ENCODE data around the gene KLHDC3. TPM values are rescaled to one million over a fixed set of nuclear protein-coding genes. Genes with fewer than 3 reads are reported as not detected.
"Not testable (repeated sequence)": the region's sequence is repeated elsewhere in the genome, so short reads cannot be mapped to it uniquely, and the experiment has no call there.

KLHDC3 gene
- total and polyA plus RNA-seq, 9 of the 15 experiments (the other 6 are each of a cell fraction or from before 2014, with no cell fraction given) = 4.5 to 171 (median 107) TPM

DNA sequence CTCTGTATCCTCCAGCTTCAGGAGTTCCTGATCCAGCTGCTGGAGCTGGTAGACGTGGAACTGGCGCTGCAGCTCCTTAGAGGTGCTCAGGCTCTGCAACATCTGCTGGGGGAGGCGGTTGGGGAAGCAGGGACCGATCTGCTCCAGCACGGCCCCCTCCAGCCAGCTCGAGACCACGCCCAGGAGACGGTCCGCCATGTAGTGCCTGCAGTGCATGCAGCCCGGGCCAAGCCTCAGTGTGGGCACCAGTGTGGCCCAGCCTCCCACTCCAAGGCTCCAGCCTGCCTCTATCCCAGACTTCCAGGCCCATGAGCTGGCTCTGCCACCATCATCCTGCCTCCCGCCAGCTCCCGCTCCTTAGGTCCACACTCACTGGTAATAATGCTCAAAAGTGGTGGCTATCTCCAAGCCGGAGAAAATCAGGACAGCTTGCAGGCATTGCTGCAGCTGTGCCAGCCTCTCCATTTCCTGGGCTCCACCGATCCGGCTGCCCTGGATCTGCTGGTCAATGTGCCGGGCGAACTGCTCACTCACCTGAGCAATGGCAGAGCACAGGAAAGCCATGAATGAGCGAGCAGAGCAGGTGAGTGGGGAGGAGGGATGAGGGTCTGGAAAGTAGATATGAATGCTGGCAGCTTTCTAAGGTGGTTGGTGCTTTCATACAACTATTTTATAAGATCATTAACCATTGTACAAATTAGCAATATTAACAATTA is 26.7 kb downstream of the KLHDC3 start:
- FAIRE-seq (no peak), ATAC-seq (no peak), DNase-seq (ENCODE audit: extremely low read depth in 1 of 4, low spot score in 3 of 4) (no peak)
- intact Hi-C loops (cut with micrococcal nuclease) (no loop called here), in situ Hi-C loops (cut with MboI) (no loop called here)
- H3K9ac ChIP-seq (ENCODE audit: insufficient read depth in 1 of 2, low read depth in 2 of 2, low read length in 2 of 2) = peak overlapping the region in 1 of 2 experiments; percentile 54; a peak in 1 of 4 replicates
- WGBS (ENCODE audit: insufficient coverage, low coverage, missing lambda C conversion rate) = 91% methylated on average over 18 of the region's 18 CpGs
- H3K27me3 ChIP-seq (ENCODE audit: control insufficient read depth in 2 of 2, insufficient read depth in 2 of 2, low read length in 2 of 2) = no peaks in the 10 kb centered on the region
- H3K27ac ChIP-seq (ENCODE audit: extremely low read depth, low read depth, low read length) = no peak overlapping the region
- BruUV-seq (replicated peaks) = no TSS peak
- no peak overlapping the region for H2AFZ ChIP-seq (ENCODE audit: low read depth, low read length)
- H4K20me1 ChIP-seq (replicated peaks; ENCODE audit: control insufficient read depth, insufficient read depth, low read length) = no peaks in the 10 kb centered on the region
- TF ChIP-seq POLR2A (conservative IDR thresholded peaks at IDR 0.05) (0 out of 2 replicates have a peak, but pooled peaks have one; percentile 6), NCOA1 (IDR thresholded peaks at IDR 0.05; ENCODE audit: low read depth) (no peak), SRSF9 (IDR thresholded peaks at IDR 0.05; ENCODE audit: borderline replicate concordance, low read depth, low read length) (no peak), POLR2G (IDR thresholded peaks at IDR 0.05; ENCODE audit: low read depth, low read length) (peak; percentile 57), RBFOX2 (IDR thresholded peaks at IDR 0.05; ENCODE audit: low read depth, low read length) (peak; percentile 45; the same call in 1 of the 2 replicates)
- TF ChIP-seq, protein P1, sequence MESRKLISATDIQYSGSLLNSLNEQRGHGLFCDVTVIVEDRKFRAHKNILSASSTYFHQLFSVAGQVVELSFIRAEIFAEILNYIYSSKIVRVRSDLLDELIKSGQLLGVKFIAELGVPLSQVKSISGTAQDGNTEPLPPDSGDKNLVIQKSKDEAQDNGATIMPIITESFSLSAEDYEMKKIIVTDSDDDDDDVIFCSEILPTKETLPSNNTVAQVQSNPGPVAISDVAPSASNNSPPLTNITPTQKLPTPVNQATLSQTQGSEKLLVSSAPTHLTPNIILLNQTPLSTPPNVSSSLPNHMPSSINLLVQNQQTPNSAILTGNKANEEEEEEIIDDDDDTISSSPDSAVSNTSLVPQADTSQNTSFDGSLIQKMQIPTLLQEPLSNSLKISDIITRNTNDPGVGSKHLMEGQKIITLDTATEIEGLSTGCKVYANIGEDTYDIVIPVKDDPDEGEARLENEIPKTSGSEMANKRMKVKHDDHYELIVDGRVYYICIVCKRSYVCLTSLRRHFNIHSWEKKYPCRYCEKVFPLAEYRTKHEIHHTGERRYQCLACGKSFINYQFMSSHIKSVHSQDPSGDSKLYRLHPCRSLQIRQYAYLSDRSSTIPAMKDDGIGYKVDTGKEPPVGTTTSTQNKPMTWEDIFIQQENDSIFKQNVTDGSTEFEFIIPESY (CRISPR knock-in tag; IDR thresholded peaks at IDR 0.05) = 0 out of 2 replicates have a peak, but pooled peaks have one; percentile 11
- POLR2A ChIA-PET = interaction anchor here (0.7 to 2.6 kb wide), 5 partner anchors 8 to 103 kb away, joined by 3 to 7 read pairs (median 3); no protein-coding TSS in a partner anchor
- H3K4me1 ChIP-seq (replicated peaks in 1 of 2; ENCODE audit: control insufficient read depth in 2 of 2, insufficient read depth in 2 of 2, low read length in 2 of 2) = peaks cover 0 to 10% of the 10 kb centered on the region in 2 experiments; a peak in 3 of 5 replicates
- H3K4me3 ChIP-seq = no peak overlapping the region
- H3K79me2 ChIP-seq (ENCODE audit: control insufficient read depth, insufficient read depth, low read length) = no peaks in the 10 kb centered on the region
- CTCF ChIA-PET (ENCODE audit: low intra/inter-chr PET ratio) = no interaction called here
- H3K36me3 ChIP-seq (ENCODE audit: control insufficient read depth, insufficient read depth, low read length) = peaks cover 80% of the 10 kb centered on the region
- H3K9me3 ChIP-seq (replicated peaks; ENCODE audit: control insufficient read depth, insufficient read depth, low read depth, low read length) = no peaks in the 10 kb centered on the region
- H3K4me2 ChIP-seq (ENCODE audit: insufficient read depth, low read length) = no peak overlapping the region
- peaks cover 9% of the 10 kb centered on the region for H3K9me1 ChIP-seq (ENCODE audit: control insufficient read depth, insufficient read depth, low read length)

DNA sequence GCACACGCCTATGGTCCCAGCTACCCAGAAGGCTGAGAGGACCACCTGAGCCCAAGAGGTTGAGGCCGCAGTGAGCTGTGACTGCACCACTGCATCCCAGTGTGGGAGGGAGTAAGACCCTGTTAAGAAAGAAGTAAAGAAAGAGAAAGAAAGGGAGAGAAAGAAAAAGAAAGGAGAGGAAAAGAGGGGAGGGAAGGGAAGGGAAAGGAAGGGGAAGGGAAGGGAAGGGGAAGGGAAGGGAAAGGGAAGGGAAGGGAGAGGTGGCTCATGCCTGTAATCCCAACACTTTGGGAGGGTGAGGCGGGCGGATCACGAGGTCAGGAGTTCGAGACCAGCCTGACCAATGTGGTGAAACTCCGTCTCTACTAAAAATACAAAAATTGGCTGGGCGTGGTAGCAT is 27.4 kb downstream of the KLHDC3 start:
- ATAC-seq; CTCF ChIA-PET (ENCODE audit: low intra/inter-chr PET ratio); H3K4me2 ChIP-seq (ENCODE audit: insufficient read depth, low read length); H3K9ac ChIP-seq (ENCODE audit: insufficient read depth in 1 of 2, low read depth in 2 of 2, low read length in 2 of 2); H3K27ac ChIP-seq (ENCODE audit: extremely low read depth, low read depth, low read length); DNase-seq (ENCODE audit: extremely low read depth in 1 of 4, low spot score in 3 of 4); H3K79me2 ChIP-seq (ENCODE audit: control insufficient read depth, insufficient read depth, low read length); BruUV-seq (replicated peaks); H3K27me3 ChIP-seq (ENCODE audit: control insufficient read depth in 2 of 2, insufficient read depth in 2 of 2, low read length in 2 of 2); intact Hi-C loops (cut with micrococcal nuclease); FAIRE-seq; H3K9me3 ChIP-seq (replicated peaks; ENCODE audit: control insufficient read depth, insufficient read depth, low read depth, low read length); H4K20me1 ChIP-seq (replicated peaks; ENCODE audit: control insufficient read depth, insufficient read depth, low read length); in situ Hi-C loops (cut with MboI); H3K9me1 ChIP-seq (ENCODE audit: control insufficient read depth, insufficient read depth, low read length); H3K4me3 ChIP-seq; H2AFZ ChIP-seq (ENCODE audit: low read depth, low read length): not testable (repeated sequence)
- H3K4me1 ChIP-seq (replicated peaks in 1 of 2; ENCODE audit: control insufficient read depth in 2 of 2, insufficient read depth in 2 of 2, low read length in 2 of 2) = peaks cover 0 to 10% of the 10 kb centered on the region in 2 experiments; a peak in 3 of 5 replicates
- POLR2A ChIA-PET = interaction anchor here (1.1 to 2.5 kb wide), 5 partner anchors 8 to 13 kb away, joined by 3 to 12 read pairs (median 5); partner anchors contain the start of gene CUL7
- WGBS (ENCODE audit: insufficient coverage, low coverage, missing lambda C conversion rate) = 81% methylated on average over 7 of the region's 8 CpGs
- H3K36me3 ChIP-seq (ENCODE audit: control insufficient read depth, insufficient read depth, low read length) = peaks cover 83% of the 10 kb centered on the region
